ENCODE results near the gene BAHD1. TPM values are rescaled to one million over a fixed set of nuclear protein-coding genes. Genes with fewer than 3 reads are reported as not detected.

Gene BAHD1
- polyA plus RNA-seq, 1 of the 3 experiments (the other 2 are of a cell fraction), result 5.5 TPM

- H3K27me3 ChIP-seq (ENCODE audit: insufficient read depth), result no peaks in the 10 kb centered on the region
- H4K20me1 ChIP-seq (ENCODE audit: insufficient read depth), result peaks cover 60% of the 10 kb centered on the region
- H3K9me2 ChIP-seq, result no peaks in the 10 kb centered on the region
- ChIA-PET POLR2A (no interaction called here), CTCF (interaction anchor here (0.9 to 2.3 kb wide), 4 partner anchors 21 to 104 kb away, joined by 3 to 8 read pairs (median 3); partner anchors contain the start of gene CCDC9B)
- no peak for TF ChIP-seq TAF1 (IDR thresholded peaks at IDR 0.05; ENCODE audit: borderline replicate concordance, low read depth, low read length)
- TF ChIP-seq SMC3 (IDR thresholded peaks at IDR 0.05; ENCODE audit: low read depth, low read length), result no peak
- no peak for TF ChIP-seq GABPA (IDR thresholded peaks at IDR 0.05; ENCODE audit: low read depth)
- TF ChIP-seq RFX5 (IDR thresholded peaks at IDR 0.05; ENCODE audit: low read length), result no peak
- no peak for TF ChIP-seq GATA2 (CRISPR knock-in tag; IDR thresholded peaks at IDR 0.05)
- no peaks in the 10 kb centered on the region for H3K36me3 ChIP-seq (replicated peaks in 1 of 2; ENCODE audit: control insufficient read depth in 1 of 2, insufficient read depth in 2 of 2, low read length in 1 of 2)
- H3K79me2 ChIP-seq (ENCODE audit: insufficient read depth), result peaks cover 74% of the 10 kb centered on the region
- no peak for DNase-seq
- no peak overlapping the region for H2AFZ ChIP-seq (ENCODE audit: low read depth)
- no peaks in the 10 kb centered on the region for H3F3A ChIP-seq (replicated peaks; ENCODE audit: insufficient read depth)
- peaks cover 6 to 20% of the 10 kb centered on the region in 2 experiments; a peak in 3 of 4 replicates for H3K4me1 ChIP-seq (ENCODE audit: control insufficient read depth in 1 of 2, insufficient read depth in 2 of 2, low read depth in 1 of 2, low read length in 1 of 2)
- H3K4me2 ChIP-seq, result no peak overlapping the region
- WGBS (ENCODE audit: low lambda C conversion rate), result 95% methylated on average over 4 of the region's 5 CpGs
- no peaks in the 10 kb centered on the region for H3K9me3 ChIP-seq
- H3K4me3 ChIP-seq (ENCODE audit: low read depth in 2 of 2, low read length in 1 of 2), result no peak overlapping the region
- no peak overlapping the region for H3K9ac ChIP-seq
- H3K27ac ChIP-seq (ENCODE audit: low read depth in 2 of 2, low read length in 1 of 2), result no peak overlapping the region
Observed at GRCh38 chr15:40444736-40445135, 4.0 kb downstream of the BAHD1 start.

DNA sequence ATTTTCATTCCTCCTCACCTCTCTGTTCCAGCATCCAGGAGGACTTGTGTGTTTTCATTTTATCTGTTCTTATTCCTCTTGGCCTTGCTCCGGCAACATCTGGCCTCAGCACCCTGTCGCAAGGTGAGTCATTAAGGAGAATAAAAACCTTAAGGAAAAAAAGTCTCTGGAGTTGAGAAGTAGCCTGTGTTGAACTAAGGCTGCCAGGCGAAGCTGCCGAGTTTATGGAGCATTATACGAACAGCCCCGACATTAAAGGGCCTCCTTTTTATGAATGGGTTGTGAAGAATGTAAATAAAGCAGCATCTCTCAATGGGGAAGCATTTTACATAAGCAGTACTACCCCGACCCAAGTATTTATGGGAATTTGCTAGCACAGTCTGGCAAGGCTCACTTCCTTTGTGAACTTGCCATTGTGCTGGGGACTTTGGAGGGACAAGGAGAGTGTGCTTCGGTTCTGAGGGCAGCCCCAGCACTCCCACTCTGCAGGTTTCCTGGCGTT, 4.7 kb downstream of the BAHD1 start:
- no peak overlapping the region for H2AFZ ChIP-seq (ENCODE audit: low read depth)
- peaks cover 6 to 18% of the 10 kb centered on the region in 2 experiments; a peak in 3 of 4 replicates for H3K4me1 ChIP-seq (ENCODE audit: control insufficient read depth in 1 of 2, insufficient read depth in 2 of 2, low read depth in 1 of 2, low read length in 1 of 2)
- ChIA-PET POLR2A (no interaction called here), CTCF (interaction anchor here (0.6 to 2.3 kb wide), 4 partner anchors 21 to 186 kb away, joined by 3 to 8 read pairs (median 3); partner anchors contain the start of gene CCDC9B)
- peaks cover 82% of the 10 kb centered on the region for H3K79me2 ChIP-seq (ENCODE audit: insufficient read depth)
- H3K4me2 ChIP-seq, result no peak overlapping the region
- H3K27me3 ChIP-seq (ENCODE audit: insufficient read depth), result no peaks in the 10 kb centered on the region
- TF ChIP-seq NFIC (IDR thresholded peaks at IDR 0.05; ENCODE audit: borderline replicate concordance) (no peak), NRF1 (IDR thresholded peaks at IDR 0.05; ENCODE audit: low read depth, low read length) (no peak), RXRA (IDR thresholded peaks at IDR 0.05; ENCODE audit: borderline replicate concordance, low read depth) (no peak), CHD2 (IDR thresholded peaks at IDR 0.05; ENCODE audit: low read length, partially characterized antibody) (no peak), GABPA (IDR thresholded peaks at IDR 0.05; ENCODE audit: low read depth) (no peak), MEF2A (IDR thresholded peaks at IDR 0.05; ENCODE audit: borderline replicate concordance, low read depth) (no peak), SMC3 (IDR thresholded peaks at IDR 0.05; ENCODE audit: low read depth, low read length) (no peak), FOXJ3 (CRISPR knock-in tag; IDR thresholded peaks at IDR 0.05) (no peak), POLR2AphosphoS5 (IDR thresholded peaks at IDR 0.05; ENCODE audit: low read depth, low read length) (no peak)
- TF ChIP-seq, protein P1, sequence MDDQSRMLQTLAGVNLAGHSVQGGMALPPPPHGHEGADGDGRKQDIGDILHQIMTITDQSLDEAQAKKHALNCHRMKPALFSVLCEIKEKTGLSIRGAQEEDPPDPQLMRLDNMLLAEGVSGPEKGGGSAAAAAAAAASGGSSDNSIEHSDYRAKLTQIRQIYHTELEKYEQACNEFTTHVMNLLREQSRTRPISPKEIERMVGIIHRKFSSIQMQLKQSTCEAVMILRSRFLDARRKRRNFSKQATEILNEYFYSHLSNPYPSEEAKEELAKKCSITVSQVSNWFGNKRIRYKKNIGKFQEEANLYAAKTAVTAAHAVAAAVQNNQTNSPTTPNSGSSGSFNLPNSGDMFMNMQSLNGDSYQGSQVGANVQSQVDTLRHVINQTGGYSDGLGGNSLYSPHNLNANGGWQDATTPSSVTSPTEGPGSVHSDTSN (IDR thresholded peaks at IDR 0.05), result no peak
- TF ChIP-seq, protein P2, sequence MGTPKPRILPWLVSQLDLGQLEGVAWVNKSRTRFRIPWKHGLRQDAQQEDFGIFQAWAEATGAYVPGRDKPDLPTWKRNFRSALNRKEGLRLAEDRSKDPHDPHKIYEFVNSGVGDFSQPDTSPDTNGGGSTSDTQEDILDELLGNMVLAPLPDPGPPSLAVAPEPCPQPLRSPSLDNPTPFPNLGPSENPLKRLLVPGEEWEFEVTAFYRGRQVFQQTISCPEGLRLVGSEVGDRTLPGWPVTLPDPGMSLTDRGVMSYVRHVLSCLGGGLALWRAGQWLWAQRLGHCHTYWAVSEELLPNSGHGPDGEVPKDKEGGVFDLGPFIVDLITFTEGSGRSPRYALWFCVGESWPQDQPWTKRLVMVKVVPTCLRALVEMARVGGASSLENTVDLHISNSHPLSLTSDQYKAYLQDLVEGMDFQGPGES (IDR thresholded peaks at IDR 0.05; ENCODE audit: low read depth, low read length), result no peak
- TF ChIP-seq, protein P3, sequence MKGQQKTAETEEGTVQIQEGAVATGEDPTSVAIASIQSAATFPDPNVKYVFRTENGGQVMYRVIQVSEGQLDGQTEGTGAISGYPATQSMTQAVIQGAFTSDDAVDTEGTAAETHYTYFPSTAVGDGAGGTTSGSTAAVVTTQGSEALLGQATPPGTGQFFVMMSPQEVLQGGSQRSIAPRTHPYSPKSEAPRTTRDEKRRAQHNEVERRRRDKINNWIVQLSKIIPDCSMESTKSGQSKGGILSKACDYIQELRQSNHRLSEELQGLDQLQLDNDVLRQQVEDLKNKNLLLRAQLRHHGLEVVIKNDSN (IDR thresholded peaks at IDR 0.05; ENCODE audit: borderline replicate concordance, low read depth), result no peak
- no peak for DNase-seq
- no peak overlapping the region for H3K9ac ChIP-seq
- no peaks in the 10 kb centered on the region for H3K36me3 ChIP-seq (replicated peaks in 1 of 2; ENCODE audit: control insufficient read depth in 1 of 2, insufficient read depth in 2 of 2, low read length in 1 of 2)
- 90% methylated on average over 9 of the region's 9 CpGs for WGBS (ENCODE audit: low lambda C conversion rate)
- H3K27ac ChIP-seq (ENCODE audit: low read depth in 2 of 2, low read length in 1 of 2), result no peak overlapping the region
- H3F3A ChIP-seq (replicated peaks; ENCODE audit: insufficient read depth), result no peaks in the 10 kb centered on the region
- no peak overlapping the region for H3K4me3 ChIP-seq (ENCODE audit: low read depth in 2 of 2, low read length in 1 of 2)
- H4K20me1 ChIP-seq (ENCODE audit: insufficient read depth), result peaks cover 66% of the 10 kb centered on the region
- H3K9me3 ChIP-seq, result no peaks in the 10 kb centered on the region
- H3K9me2 ChIP-seq, result no peaks in the 10 kb centered on the region
